CD4-positive, alpha-beta T cell treated with Interleukin-15 for 1 hour (primary cell): Measurements from ENCODE around the gene ZNF555.
"Not testable (repeated sequence)": the region's sequence is repeated elsewhere in the genome, so short reads cannot be mapped to it uniquely, and the experiment has no call there.

Source experiments
- DNase-seq: peaks from one replicate; pipeline ENCODE4 v3.0.0-alpha.2; 2020

The ZNF555 gene

GRCh38 chr19:2872175-2872574 lies 30.9 kb downstream of the ZNF555 start:
- not testable (repeated sequence) for DNase-seq

- no peak for DNase-seq
These were observed 36.4 kb downstream of the ZNF555 start for GRCh38 chr19:2877398-2878331.

- DNase-seq = no peak
These were observed 42.6 kb downstream of the ZNF555 start for GRCh38 chr19:2883686-2884439.

- no peak for DNase-seq
These were observed 44.5 kb downstream of the ZNF555 start for GRCh38 chr19:2885736-2886135.

- DNase-seq = no peak
These were observed 46.2 kb downstream of the ZNF555 start for GRCh38 chr19:2887391-2887914.

GRCh38 chr19:2888731-2889224 lies 47.5 kb downstream of the ZNF555 start:
- peak; percentile 85 for DNase-seq

- DNase-seq = not testable (repeated sequence)
These were observed 49.3 kb downstream of the ZNF555 start for GRCh38 chr19:2890531-2890930.

GRCh38 chr19:2896694-2897093 lies 55.4 kb downstream of the ZNF555 start:
- no peak for DNase-seq

- DNase-seq = peak; percentile 98
These were observed 59.3 kb downstream of the ZNF555 start, which contains the start of gene ZNF57 for GRCh38 chr19:2900296-2901252. Gene ZNF57, plus strand, starts transcription at chr19:2900928. Its CDS starts 118 bp downstream, at chr19:2901046.

GRCh38 chr19:2902590-2903218 lies 61.4 kb downstream of the ZNF555 start:
- DNase-seq = no peak

GRCh38 chr19:2903326-2903725 lies 62.1 kb downstream of the ZNF555 start:
- DNase-seq = not testable (repeated sequence)

- DNase-seq = no peak
These were observed 64.7 kb downstream of the ZNF555 start for GRCh38 chr19:2905918-2906519.

GRCh38 chr19:2906631-2907195 lies 65.4 kb downstream of the ZNF555 start:
- no peak for DNase-seq
